Left forelimb (tissue), 1 donor: ENCODE data around the gene RTL3.

Source experiments
- DNase-seq: peaks from one replicate; pipeline ENCODE4 v3.0.0-alpha.2; 2018; ENCODE audit warnings: low spot score

RTL3 gene

DNA sequence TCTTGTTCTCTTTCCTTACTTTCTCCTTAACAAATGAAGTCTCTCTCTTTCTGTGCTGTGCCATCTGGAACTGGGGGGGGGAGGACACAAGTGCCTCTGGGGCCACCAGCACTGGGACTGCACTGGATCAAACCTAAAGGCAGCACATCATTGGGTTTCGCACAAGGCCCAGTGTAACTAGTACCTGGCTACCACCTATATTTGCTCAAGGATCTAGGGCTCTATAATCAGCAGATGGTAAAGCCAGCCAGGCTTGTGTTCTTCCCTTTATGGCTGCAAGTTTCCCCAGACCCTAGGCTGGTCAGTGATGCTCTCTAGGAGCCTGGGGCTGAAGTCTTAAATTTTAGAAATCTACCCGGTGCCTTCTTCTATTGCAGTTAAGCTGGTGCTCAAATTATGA is 40.1 kb downstream of the RTL3 start:
- no peak for DNase-seq

DNA sequence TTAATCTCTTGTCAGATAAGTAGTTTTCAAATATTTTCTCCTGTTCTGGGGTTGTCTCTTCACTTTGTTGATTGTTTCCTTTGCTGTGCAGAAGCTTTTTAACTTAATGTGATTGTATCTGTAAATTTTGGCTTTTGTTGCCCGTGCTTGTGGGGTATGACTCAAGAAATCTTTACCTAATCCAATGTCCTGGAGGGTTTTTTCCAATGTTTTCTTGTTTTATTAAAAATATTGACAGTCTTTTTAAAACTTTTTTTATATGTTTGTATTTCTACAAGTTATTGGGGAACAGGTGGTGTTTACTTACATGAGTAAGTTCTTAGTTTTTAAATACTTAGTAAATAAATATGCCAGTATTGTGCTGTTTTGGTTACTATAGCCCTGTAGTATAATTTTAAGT is 44.9 kb downstream of the RTL3 start:
- DNase-seq = no peak
